Lower leg skin (tissue), 3 donors: ENCODE measurements around the gene HENMT1.

Source experiments
- CTCF ChIP-seq, 3 donors: fragments of 450-650 bp; IDR thresholded peaks; one replicate each; pipeline ENCODE4 v1.5.1; 2016; ENCODE audit warnings: antibody characterized with exemption in 3 of 3, mild to moderate bottlenecking in 3 of 3, moderate library complexity in 2 of 3
- POLR2A ChIP-seq, 2 donors: fragments of 450-650 bp; IDR thresholded peaks; one replicate each; pipeline ENCODE4 v1.6.1; 2016 to 2017; ENCODE audit warnings: antibody characterized with exemption in 2 of 2, mild to moderate bottlenecking in 1 of 2, moderate library complexity in 1 of 2

GRCh38 chr1:108628665-108629064 lies 32.2 kb downstream of the HENMT1 start:
- TF ChIP-seq CTCF (IDR thresholded peaks at IDR 0.05) (no peak), POLR2A (IDR thresholded peaks at IDR 0.05) (no peak)
